ENCODE results near the gene MYO7B.

The MYO7B gene

GRCh38 chr2:127634626-127635379 is 99.3 kb downstream of the MYO7B start:
- DNase-seq (ENCODE audit: low read depth in 2 of 3, low spot score in 1 of 3) = no peak

GRCh38 chr2:127635380-127636237 is 100.1 kb downstream of the MYO7B start:
- DNase-seq (ENCODE audit: low read depth in 2 of 3, low spot score in 1 of 3) = no peak

- no peak for DNase-seq (ENCODE audit: low read depth in 2 of 3, low spot score in 1 of 3)
Observed at GRCh38 chr2:127636248-127637235, 101.1 kb downstream of the MYO7B start.

- DNase-seq (ENCODE audit: low read depth in 2 of 3, low spot score in 1 of 3) = no peak
Observed at GRCh38 chr2:127637236-127637630, 101.8 kb downstream of the MYO7B start.

GRCh38 chr2:127637725-127638252 is 102.3 kb downstream of the MYO7B start:
- DNase-seq (ENCODE audit: low read depth in 2 of 3, low spot score in 1 of 3) = no peak

- no peak for DNase-seq (ENCODE audit: low read depth in 2 of 3, low spot score in 1 of 3)
Observed at GRCh38 chr2:127638361-127639110, 103.1 kb downstream of the MYO7B start.

GRCh38 chr2:127639111-127639474 is 103.6 kb downstream of the MYO7B start:
- DNase-seq (ENCODE audit: low read depth in 2 of 3, low spot score in 1 of 3) = no peak

GRCh38 chr2:127640082-127641072 is 104.9 kb downstream of the MYO7B start:
- DNase-seq (ENCODE audit: low read depth in 2 of 3, low spot score in 1 of 3) = peak in 2 of 3 donors; percentile 26 to 29

- DNase-seq (ENCODE audit: low read depth in 2 of 3, low spot score in 1 of 3) = no peak
Observed at GRCh38 chr2:127641133-127641532, 105.7 kb downstream of the MYO7B start.

GRCh38 chr2:127641846-127642507 is 106.5 kb downstream of the MYO7B start:
- DNase-seq (ENCODE audit: low read depth in 2 of 3, low spot score in 1 of 3) = no peak

- DNase-seq (ENCODE audit: low read depth in 2 of 3, low spot score in 1 of 3) = no peak
Observed at GRCh38 chr2:127642706-127643438, 107.4 kb downstream of the MYO7B start.

- DNase-seq (ENCODE audit: low read depth in 2 of 3, low spot score in 1 of 3) = no peak
Observed at GRCh38 chr2:127643439-127644065, 108.1 kb downstream of the MYO7B start.

GRCh38 chr2:127644066-127645025 is 108.9 kb downstream of the MYO7B start:
- DNase-seq (ENCODE audit: low read depth in 2 of 3, low spot score in 1 of 3) = no peak

- DNase-seq (ENCODE audit: low read depth in 2 of 3, low spot score in 1 of 3) = no peak
Observed at GRCh38 chr2:127645026-127645394, 109.5 kb downstream of the MYO7B start.

- DNase-seq (ENCODE audit: low read depth in 2 of 3, low spot score in 1 of 3) = no peak
Observed at GRCh38 chr2:127645395-127646291, 110.2 kb downstream of the MYO7B start, which contains the start of gene GPR17. Gene GPR17 (plus strand): TSS chr2:127646153. CDS start chr2:127650736, 4,583 bp downstream.

All from stimulated activated CD4-positive, alpha-beta T cell treated with anti-CD3 and anti-CD28 coated beads, Interleukin-12 subunit alpha, Interleukin-12 subunit beta, amount 100 ng/mL, for 48 hours (primary cell).